HG02759 (cell line): ENCODE data around the gene PLAAT3.
"Not testable (repeated sequence)": the region's sequence is repeated elsewhere in the genome, so short reads cannot be mapped to it uniquely, and the experiment has no call there.

Experiments used
- ATAC-seq: cut with Tn5 transposase; IDR thresholded peaks from one replicate; pipeline ENCODE4 v1.9.1; 2021; ENCODE audit warnings: mild to moderate bottlenecking, moderate library complexity; ENCODE audit not compliant: unreplicated experiment

Gene PLAAT3

DNA sequence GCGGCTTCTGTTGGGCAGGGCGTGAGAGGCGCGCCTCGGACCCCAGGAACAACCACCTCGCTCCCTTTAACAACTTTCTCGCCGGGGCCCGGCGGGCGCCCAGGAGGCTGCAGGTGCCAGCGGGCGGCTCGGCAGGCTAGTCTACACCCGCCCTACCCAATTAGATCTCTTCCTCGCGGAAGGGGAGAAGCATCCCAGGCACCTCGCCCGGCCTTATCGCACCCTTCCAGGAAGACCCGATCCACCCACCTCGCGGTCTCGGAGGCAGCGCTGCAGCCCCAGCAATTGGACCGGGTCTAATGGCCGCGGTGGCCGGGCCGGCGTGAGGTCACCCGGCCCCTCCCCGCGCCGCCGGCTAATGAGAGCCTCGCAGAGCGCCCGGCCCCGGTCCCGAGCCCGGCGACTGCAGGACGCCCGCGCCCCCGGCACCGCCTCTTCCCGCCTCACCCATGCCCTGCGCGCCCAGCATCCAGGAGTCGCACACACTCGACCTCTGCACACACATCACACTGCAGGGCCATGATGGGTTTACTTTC is at the start of gene PLAAT3:
PLAAT3 (minus strand) TSS at position 298 of the 536 bp plus-strand sequence. CDS start 419 bp downstream, outside the sequence.
- ATAC-seq: peak; percentile 47

DNA sequence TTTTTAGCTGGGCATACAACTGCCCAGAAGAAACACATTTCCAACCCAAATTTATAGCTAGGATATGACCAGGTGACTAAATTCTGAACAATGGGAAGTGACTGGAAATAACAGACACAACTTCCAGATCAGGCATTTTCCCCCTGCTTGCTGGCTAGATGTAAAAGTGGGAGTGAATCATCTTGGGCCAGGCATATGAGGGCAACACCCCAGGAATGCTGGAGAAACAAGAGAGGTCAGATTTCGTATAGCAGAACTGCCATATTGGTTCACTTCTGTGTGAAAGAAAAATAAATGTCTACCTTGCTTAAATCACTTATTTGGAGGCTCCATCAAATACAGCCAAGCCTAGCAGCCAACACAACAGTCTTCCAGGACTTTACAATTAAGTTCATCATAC is 49.6 kb upstream of the PLAAT3 start:
- no peak for ATAC-seq

DNA sequence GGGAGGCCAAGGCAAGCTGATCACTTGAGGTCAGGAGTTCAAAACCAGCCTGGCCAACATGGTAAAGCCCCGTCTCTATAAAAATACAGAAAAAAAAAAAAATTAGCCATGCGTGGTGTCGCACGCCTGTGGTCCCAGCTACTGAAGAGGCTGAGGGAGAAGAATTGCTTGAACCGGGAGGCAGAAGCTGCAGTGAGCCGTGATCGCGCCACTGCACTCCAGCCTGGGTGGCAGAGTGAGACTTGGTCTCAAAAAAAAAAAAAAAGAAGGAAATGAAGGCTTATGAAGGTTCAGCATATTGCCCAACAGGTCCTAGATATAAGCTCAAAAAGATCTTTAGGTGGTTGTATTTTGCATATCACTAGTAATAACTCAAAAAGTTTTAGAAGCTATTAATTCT is 46.7 kb upstream of the PLAAT3 start:
- ATAC-seq: no peak

DNA sequence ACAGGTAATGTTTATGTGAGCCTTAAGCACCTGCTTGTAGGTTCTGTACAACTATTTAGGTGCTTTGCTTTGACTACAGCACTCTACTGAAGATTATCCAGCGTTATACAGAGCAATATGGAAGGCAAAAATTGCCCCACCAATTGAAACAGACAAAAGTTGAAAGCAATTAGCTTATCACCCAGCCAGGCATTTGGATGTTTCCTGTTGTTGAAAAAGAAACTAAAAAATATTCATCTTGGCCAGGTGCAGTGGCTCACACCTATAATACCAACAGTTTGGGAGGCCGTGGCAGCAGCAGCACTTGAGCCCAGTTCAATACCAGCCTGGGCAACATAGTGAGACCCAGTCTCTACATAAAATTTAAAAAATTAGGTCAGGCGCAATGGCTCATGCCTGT is 38.4 kb upstream of the PLAAT3 start:
- no peak for ATAC-seq

DNA sequence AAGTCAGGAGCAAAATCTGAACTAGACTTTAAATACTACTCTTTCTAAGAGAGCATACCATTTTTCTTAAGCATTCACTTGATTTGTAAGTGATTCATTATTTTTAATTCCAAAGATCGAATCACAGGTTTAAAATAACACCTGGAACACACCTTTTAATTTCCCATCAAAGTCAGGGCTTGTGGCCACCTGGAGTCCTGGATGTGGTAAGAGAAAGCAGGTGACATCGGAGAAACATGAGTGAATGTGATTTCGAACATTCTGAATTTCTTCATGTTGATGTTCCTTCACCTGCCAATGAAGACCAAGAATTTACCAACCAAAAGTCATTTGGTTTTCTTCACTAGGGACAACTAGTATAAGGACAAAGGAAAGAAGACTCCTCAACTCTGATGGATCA is 29.0 kb upstream of the PLAAT3 start:
- no peak for ATAC-seq

DNA sequence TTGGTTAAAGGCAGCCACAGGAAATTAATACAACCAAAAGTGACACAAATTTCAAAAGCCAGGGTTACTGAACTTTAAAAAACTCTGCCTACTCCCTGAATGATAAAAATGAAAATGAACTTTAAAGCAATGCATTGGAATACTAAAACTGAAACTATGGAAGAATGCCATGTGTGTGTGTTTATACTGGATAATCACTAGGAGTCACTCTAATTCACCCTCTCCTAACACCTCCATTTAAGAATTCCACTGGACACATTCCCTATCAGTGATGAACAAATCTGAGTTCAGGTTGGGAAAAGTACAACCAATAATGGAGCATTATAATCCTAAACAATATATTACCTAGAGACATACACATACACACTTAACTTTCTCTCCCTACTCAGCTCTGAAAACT is 27.5 kb upstream of the PLAAT3 start:
- no peak for ATAC-seq

DNA sequence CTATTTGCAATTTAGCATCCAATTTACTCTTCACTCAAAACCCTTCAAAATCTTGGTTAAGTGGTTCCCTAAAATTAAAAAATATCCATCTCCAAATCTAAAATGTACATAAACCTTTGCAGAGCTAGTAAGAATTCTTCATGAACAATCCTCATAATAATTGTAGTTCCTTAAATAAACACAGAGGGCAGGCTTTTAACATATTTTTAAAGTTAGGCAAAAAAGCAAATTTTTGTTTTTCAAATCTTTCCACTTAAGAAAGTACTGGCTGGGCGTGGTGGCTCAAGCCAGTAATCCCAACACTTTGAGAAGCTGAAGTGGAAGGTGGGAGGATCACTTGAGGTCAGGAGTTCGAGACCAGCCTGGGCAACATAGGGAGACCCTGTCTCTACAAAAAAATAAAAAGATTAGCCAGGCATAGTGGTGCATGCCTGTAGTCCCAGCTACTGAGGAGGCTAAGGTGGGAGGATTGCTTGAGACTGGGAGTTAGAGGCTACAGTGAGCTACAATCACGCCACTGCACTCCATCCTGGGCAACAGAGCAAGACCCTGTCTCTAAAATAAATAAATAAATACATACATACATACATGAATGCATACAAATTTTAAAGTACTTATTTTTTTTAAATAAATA is 25.1 kb upstream of the PLAAT3 start:
- ATAC-seq: no peak

DNA sequence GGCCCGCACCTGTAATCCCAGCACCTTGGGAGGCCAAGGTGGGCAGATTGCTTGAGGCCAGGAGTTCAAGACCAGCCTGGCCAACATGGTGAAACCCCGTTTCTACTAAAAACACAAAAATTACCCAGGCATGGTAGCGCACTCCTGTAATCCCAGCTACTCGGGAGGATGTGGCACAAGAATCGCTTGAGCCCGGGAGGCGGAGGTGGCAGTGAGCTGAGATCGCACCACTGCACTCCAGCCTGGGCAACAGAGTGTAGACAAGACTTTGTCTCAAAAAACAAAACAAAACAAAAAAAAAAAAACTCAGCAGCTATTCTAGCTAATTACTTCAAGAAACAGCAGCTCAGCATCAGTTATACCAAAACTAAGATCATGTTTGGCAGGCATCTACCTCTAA is 24.2 kb upstream of the PLAAT3 start:
- ATAC-seq: not testable (repeated sequence)

DNA sequence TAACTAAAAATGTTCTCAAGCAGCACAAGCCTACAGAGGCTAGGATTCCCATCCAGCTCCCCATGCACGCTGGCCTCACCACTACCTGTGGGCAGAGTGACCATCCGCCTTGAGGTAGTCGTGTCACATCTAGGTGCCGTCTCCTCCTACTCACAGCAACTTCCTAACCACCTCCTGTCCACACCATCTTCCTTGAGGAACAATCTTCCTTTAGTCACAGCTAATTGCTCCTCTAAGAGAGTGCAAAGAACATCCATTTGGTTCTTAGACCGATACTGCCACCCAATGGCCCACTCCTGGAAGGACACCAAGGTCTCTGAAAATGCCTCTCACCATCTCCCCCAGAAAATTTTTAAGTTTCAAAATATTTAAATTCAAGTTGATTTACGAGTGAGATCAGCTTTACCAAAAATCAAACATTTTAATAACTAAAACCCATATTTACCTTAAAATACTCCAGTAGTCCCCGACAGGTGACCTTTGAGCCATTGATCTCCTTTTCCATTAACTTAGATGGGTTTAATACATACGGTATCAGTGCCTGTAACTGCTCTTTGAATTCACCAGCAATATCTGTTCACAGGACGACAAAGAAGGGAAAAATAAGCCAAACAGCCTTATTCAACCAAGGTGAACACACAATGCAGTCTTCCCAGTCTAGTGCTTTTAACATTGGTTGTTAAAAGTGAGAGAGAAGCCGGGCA is 21.7 kb upstream of the PLAAT3 start:
- ATAC-seq: no peak

DNA sequence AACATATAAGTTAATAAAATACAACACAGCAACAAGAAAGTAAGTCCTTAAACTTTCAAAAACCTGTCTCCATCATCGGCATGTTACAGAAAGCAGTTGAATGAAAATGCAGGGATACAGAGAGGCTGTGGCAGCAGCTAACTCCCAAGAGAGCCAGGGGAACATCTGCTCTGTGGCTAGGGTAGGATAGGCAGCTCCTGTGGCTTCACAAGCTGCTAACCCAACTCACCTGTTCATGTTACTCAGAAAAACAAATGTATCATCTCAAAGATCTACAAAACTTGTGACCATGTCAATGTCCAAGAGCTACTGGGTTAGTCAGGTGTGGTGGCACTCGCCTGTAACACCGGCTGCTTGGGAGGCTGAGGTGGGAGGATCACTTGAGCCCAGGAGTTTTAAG is 15.2 kb upstream of the PLAAT3 start:
- ATAC-seq: no peak

DNA sequence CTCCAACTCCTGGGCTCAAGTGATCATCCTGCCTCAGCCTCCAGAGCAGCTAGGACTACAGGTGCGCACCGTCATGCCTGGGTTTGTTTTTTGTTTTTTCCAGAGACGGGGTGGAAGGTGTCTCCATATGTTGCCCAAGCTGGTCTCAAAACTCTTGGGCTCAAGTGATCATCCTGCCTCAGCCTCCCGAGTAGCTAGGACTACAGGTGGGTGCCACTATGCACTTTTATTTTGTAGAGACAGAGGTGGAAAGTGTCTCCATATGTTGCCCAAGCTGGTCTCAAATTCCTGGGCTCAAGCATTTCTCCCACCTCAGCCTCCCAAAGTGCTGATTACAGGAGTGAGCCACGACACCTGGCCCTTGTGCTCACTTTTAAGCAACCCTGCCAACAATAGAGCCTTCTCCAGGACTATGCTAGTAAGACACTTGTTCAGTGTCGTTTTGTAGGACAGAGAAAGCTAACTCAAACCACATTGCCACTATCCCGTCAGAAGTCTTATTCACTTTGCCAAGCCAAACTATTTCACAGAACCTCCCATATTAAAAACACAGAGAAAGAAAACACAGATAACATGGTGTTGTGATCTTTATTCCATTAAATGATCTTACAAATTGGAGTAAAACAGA is 9.4 kb upstream of the PLAAT3 start:
- no peak for ATAC-seq

DNA sequence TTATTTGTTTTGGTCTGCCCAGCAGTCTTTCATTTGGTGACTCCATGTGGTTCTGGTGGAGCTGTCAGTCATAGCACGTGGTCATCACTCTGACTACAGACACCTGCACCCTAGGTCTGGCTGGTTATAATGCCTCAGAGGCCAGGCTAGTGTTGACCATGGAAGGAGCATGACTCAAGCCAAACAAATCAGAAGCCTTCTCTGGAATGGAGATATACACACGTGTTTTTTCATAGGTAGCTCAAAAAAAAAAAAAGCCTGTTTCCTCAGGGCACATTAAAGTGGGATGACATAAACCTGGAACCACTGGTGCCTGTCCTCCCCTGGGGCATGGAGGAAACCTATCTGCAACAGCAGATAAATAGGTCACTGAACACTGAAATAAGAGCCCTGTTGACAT is 8.1 kb upstream of the PLAAT3 start:
- ATAC-seq: no peak

DNA sequence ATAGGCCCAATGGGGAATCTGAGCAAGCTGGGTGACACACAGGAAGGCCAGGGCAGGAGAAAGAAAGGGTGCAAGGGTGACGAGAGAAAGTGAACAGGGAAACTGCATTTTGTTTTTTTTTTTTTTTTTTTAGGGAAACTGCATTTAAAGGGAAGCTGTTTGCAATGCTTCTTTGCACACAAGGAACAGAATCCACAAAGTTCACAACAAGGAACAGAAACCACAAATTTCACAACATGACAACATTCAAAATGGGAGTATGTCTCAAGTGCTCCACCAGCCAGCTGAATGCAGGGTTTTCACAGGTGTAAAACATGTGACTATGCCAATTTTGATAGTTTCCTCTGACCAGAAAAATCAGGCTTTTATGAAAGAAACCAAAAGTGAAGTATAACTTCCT is 6.8 kb upstream of the PLAAT3 start:
- ATAC-seq: no peak

DNA sequence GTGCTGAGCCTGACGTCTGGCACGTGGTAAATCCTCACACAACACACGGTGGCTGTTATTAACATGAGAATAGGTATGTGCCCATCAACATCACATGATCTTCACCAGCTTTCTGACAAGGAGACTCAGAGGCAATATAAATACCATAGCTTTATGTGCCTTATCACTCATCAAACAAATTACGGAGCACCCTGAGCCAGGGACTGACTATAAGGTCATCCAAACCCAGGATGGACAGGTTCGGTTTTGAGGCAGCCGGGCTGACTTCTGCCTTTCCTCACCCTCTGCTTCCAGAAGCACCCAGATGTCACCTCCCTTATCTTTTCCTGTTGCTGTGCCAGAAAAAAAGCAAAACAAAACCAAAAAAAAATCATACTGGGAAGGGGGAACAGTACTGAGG is 5.7 kb upstream of the PLAAT3 start:
- no peak for ATAC-seq

DNA sequence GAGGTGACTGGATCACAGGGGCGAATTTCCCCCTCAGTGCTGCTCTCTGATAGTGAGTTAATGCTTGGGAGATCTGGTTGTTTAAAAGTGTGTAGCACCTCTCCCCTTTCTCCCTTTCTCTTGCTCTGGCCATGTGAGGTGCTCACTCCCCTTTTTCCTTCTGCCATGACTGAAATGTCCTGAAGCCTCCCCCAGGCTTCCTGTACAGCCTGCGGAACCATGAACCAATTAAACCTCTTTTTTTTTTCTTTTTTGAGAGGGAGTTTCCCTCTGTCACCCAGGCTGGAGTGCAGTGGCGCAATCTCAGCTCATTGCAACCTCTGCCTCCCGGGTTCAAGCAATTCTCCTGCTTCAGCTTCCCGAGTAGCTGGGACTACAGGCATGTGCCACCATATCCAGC is 3.5 kb upstream of the PLAAT3 start:
- not testable (repeated sequence) for ATAC-seq

DNA sequence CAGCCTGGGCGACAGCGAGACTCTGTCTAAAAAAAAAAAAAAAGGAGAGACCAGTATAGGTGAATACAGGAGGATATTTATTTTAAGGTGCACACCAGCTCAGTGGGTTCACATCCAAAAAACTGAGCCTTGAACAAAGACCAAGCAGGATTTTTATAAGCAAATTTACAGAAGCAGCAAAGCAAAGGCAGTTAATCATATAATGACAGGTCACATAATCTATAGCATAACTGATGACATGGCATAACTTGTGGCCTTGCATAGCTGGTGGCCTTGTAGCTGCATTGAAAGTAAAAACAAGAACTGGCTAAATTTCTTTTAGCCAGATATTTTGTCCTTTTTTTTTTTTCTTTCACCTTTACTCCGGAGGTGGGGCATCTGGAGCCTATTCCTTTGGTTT is 2.7 kb upstream of the PLAAT3 start:
- no peak for ATAC-seq

DNA sequence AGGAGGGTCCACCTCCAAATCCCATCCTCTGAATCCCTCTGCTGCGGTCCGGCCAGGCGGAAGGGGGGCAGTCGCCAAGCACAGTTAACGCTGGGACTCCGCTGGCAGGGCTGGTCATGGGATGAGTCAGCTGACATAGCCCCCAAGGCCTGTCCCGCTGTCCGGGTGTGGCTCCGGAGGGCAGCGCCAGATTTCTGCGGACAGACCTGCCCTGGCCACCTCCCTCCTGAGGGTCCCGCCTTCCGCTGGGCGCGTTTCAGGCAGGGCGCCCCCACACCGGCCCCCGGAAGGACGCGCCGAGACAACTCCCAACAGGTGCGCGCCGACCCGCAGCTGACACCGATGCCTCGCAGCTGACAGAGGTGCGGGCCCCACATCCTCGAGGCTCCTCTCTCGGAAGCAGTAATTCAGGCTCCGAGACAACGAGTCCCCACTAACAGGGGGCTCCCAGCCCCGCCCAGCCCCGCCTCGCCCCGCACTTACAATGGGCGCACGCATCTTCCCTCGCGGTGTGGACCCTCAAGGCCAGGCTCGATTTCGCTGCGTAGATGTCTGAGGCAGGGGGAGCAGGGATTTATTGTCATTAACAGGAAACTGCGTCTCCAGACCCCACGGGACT is 607 bp downstream of the PLAAT3 start:
- no peak for ATAC-seq

DNA sequence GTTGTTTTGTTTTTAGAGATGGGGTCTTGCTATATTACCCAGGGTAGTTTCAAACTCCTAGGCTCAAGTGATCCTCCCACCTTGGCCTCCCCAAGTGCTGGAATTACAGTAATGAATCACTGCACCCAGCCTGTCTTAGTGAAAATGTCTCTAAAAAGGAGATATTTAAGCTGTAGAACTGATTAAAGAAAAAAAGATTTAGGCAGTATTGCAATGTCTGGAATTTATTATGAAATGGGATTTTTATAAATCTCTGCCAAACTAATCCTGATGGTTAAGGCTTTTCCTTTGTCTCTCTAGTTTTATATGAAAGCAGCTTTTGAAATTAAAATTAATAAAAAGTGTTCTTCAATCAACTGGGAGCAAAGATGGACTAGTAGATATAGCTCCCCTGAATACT is 2.1 kb downstream of the PLAAT3 start:
- ATAC-seq: no peak

DNA sequence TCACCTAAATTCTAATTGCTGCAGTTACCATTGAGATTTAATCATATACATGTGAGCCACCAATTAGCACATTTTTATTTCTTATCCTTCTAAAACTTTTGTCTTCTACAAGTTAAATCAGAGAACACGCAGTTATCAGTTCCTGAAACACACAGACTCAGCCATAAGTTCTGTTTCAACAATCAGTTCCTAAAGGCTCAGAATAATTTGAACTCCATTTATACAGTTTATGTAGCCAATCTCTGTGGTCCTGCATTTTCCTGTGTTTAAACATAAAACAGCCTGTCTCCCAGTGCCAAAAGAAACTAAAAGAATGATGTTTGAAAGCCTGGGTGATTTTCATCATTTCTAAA is 2.9 kb downstream of the PLAAT3 start:
- no peak for ATAC-seq

DNA sequence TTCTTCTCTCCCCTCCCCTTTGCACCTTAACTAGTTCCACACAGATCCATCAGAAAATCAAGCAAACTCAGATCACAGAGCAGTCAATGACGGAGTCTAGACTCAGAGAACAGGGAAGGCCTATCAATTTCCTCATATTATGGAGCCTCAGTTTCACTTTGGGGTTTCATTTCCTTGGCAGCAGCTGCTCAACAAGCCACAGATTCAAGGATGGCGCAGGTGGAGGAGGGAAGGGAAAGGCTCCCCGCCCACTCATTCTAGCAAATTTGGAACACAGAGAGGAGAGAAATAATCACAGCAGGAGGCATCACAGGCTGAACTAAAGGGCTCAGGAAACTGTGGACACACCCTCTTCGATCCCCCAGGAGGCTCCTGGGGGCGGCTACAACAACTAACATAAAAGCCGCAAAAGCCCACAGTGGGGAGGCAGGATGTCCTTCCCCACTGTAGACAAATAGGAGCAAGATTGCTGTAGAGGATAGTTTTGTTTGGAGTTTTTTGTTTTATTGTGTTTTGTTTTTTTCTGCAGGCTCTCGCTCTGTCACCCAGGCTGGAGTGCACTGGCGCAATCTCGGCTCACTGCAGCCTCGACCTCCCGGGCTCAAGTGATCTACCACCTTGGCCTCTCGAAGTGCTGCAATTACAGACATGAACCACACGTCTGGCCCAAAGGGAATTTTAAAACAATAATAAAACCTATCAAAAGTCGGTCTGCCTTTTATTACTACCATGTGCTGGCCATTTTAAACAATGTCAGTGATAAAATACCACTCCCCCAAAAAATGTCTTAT is 3.4 kb downstream of the PLAAT3 start:
- ATAC-seq: no peak

DNA sequence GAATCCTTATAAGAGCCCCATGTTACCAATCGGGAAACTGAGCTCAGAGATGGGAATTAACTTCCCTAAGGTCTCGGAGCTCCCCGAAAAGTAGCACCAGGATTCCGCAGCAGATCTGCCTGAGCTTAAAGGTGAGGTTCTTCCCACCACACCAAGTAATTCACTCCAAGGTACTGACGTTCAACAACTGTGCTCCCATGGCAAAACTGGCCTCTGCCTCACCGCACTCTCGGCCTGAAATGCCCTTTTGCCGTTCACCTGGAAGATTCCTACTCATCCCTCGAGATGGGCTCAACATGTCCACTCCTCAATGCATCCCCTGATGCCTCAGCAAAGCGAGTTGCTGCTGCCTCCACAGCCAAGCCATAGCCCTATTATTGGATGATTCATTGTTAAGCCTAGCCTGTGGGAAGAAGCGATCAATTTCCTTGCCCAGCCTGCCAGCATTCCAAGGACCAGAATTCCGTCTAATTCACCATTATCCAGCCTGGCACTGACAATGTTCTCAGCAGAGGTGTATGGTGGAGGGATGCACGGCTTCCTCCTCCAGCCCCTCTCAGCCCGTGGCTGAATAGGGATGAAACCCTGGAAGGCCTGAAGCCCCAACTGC is 4.2 kb downstream of the PLAAT3 start:
- ATAC-seq: no peak
